Urothelium cell line (cell line): Measurements from ENCODE around the gene MYBPC3.

Source experiments
- DNase-seq: peaks from one replicate; pipeline ENCODE4 v3.0.0; 2011; ENCODE audit warnings: low spot score, mixed read lengths
- FAIRE-seq: peaks from 2 replicates; lab custom pipeline; 2011; peaks lifted over from hg19 to GRCh38; lab: Jason Lieb, UNC

MYBPC3 gene

GRCh38 chr11:47387944-47388696, 35.6 kb upstream of the MYBPC3 start:
- DNase-seq (no peak), FAIRE-seq (no peak)

GRCh38 chr11:47384498-47384897, 32.0 kb upstream of the MYBPC3 start:
- FAIRE-seq (no peak), DNase-seq (no peak)

GRCh38 chr11:47383071-47383470, 30.6 kb upstream of the MYBPC3 start:
- DNase-seq: no peak
- FAIRE-seq: no peak

GRCh38 chr11:47380078-47380477, 27.6 kb upstream of the MYBPC3 start:
- no peak for DNase-seq
- peak; percentile 40 for FAIRE-seq

- DNase-seq: no peak
- FAIRE-seq: no peak
These were observed 26.8 kb upstream of the MYBPC3 start for GRCh38 chr11:47379317-47379716.

GRCh38 chr11:47378836-47379170, 26.3 kb upstream of the MYBPC3 start:
- DNase-seq: no peak
- no peak for FAIRE-seq

- no peak for FAIRE-seq
- no peak for DNase-seq
These were observed 25.7 kb upstream of the MYBPC3 start, which contains the start of gene SPI1 for GRCh38 chr11:47378010-47378835. TSS of gene SPI1 (minus strand) at chr11:47378547. CDS start at chr11:47378353, 194 bp downstream.

GRCh38 chr11:47377571-47378009, 25.1 kb upstream of the MYBPC3 start:
- FAIRE-seq (no peak), DNase-seq (no peak)

- FAIRE-seq (peak; percentile 44), DNase-seq (no peak)
These were observed 24.2 kb upstream of the MYBPC3 start for GRCh38 chr11:47376525-47377371.

- FAIRE-seq (no peak), DNase-seq (no peak)
These were observed 23.6 kb upstream of the MYBPC3 start for GRCh38 chr11:47376107-47376524.

- DNase-seq (no peak), FAIRE-seq (peak; percentile 52)
These were observed 23.1 kb upstream of the MYBPC3 start for GRCh38 chr11:47375546-47376085.

GRCh38 chr11:47375020-47375419, 22.5 kb upstream of the MYBPC3 start:
- DNase-seq (no peak), FAIRE-seq (no peak)

- no peak for DNase-seq
- FAIRE-seq: no peak
These were observed 22.2 kb upstream of the MYBPC3 start for GRCh38 chr11:47374720-47375019.

- FAIRE-seq (no peak), DNase-seq (peak; percentile 89)
These were observed 21.6 kb upstream of the MYBPC3 start for GRCh38 chr11:47373876-47374719.

GRCh38 chr11:47372422-47372821, 19.9 kb upstream of the MYBPC3 start:
- DNase-seq (no peak), FAIRE-seq (no peak)

GRCh38 chr11:47369676-47370075, 17.2 kb upstream of the MYBPC3 start:
- DNase-seq (no peak), FAIRE-seq (no peak)

GRCh38 chr11:47366020-47366490, 13.6 kb upstream of the MYBPC3 start:
- no peak for DNase-seq
- no peak for FAIRE-seq

GRCh38 chr11:47361419-47361818, 8.9 kb upstream of the MYBPC3 start:
- FAIRE-seq: no peak
- no peak for DNase-seq

GRCh38 chr11:47360341-47360740, 7.8 kb upstream of the MYBPC3 start:
- FAIRE-seq (no peak), DNase-seq (no peak)

- no peak for DNase-seq
- no peak for FAIRE-seq
These were observed 7.1 kb upstream of the MYBPC3 start for GRCh38 chr11:47359586-47359985.
